Hematopoietic multipotent progenitor cell treated with erythropoietin and hydrocortisone succinate and interleukin-3 and kit ligand, for 4 days (in vitro differentiated cells): ENCODE data around the gene KLHL28.
"Not testable (repeated sequence)": the region's sequence is repeated elsewhere in the genome, so short reads cannot be mapped to it uniquely, and the experiment has no call there.

Experiments
- DNase-seq: peaks from one replicate; pipeline ENCODE4 v3.0.0-alpha.2; 2015

KLHL28 gene

DNA sequence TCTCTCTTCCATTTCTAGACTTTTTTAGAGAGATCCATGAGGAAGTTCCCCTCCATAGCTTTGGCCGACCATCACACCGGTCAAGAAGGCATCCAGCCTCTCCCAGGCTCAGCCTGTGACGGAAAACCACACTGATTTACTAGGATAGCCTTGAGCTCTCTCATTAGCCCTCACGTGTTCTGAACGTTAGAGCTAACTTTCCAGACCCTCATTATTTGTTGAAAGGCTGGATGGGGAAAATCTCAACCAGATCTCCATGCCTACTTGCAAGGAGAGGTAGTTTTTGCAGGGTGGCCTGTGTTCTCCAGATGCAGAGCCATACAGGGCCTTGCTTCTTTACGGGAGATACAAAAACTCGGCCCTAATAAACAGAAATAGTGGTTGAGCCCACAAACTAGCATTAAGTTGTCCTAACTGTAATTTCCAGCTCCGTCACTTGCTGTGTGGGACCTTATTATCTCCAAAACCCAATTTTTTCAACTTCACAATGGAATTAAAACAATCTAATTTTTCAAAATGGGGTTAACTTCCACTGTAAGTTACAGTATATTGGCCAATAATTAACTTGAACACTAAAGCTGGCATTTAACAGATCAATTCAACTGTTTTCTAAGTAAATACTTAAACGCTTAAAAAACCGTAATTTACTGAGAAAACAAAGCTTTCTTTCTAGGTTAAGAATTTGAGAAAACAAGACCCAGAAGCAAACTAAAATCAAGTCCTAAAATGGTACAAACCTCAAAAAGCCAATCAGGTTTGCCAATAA lies 65.3 kb downstream of the KLHL28 start:
- no peak for DNase-seq

DNA sequence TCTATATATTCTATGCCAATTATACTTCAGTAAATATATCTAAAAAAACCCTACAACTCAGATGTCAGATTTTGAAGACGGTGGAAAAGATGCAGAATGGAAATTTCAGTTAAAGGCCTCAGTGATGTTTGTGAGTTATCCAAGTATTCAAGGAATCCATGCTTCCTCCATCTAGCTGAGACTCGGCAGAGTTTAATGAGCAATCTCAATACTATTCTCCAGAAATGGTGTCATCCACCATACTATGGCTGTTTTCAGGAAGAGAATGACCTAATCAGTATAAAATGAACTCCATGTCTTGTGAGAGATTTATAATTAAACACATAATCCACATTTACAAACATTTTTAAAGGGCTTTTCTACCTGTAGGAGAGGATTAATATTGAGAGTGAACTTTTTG lies 66.0 kb downstream of the KLHL28 start:
- DNase-seq = no peak

DNA sequence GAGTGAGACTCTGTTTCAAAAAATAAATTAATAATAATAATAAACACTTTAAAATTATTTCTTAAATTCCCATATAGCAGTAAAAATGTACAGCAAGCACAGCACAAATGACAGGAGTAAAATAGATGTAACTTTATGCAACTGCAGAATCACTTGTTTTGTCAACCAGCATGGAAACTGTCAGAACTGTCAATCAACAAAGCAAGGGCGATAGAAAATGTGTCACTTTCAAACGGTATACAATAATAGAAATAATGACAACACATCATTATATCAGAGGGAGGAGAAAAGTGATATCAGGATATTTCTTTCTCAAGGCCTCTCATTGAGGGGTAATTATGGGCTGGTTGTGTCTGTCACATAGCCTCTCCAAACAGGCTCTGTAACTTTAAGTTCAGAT lies 68.2 kb downstream of the KLHL28 start:
- no peak for DNase-seq

DNA sequence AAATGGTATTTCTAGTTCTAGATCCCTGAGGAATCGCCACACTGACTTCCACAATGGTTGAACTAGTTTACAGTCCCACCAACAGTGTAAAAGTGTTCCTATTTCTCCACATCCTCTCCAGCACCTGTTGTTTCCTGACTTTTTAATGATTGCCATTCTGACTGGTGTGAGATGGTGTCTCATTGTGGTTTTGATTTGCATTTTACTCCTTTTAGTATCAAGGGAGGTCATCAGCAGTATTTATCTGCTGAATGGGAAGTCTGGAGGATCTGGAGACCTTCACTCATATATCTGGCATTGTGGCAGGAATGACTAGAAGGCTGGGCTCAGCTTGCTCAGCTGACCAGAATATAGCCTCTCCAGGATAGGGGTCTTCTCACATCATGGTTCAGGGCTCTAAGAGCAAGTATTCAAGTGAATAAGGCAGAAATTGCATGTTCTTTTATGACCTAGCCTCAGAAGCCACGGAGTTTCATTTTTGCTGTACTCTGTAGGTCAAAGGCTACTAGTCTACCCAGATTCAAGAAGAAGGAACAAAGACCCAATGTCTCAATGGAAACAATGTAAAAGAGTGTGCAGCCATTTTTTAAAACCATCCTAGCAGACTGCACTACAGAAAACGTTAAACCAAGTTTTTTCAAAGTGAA lies 69.9 kb downstream of the KLHL28 start:
- DNase-seq = not testable (repeated sequence)

DNA sequence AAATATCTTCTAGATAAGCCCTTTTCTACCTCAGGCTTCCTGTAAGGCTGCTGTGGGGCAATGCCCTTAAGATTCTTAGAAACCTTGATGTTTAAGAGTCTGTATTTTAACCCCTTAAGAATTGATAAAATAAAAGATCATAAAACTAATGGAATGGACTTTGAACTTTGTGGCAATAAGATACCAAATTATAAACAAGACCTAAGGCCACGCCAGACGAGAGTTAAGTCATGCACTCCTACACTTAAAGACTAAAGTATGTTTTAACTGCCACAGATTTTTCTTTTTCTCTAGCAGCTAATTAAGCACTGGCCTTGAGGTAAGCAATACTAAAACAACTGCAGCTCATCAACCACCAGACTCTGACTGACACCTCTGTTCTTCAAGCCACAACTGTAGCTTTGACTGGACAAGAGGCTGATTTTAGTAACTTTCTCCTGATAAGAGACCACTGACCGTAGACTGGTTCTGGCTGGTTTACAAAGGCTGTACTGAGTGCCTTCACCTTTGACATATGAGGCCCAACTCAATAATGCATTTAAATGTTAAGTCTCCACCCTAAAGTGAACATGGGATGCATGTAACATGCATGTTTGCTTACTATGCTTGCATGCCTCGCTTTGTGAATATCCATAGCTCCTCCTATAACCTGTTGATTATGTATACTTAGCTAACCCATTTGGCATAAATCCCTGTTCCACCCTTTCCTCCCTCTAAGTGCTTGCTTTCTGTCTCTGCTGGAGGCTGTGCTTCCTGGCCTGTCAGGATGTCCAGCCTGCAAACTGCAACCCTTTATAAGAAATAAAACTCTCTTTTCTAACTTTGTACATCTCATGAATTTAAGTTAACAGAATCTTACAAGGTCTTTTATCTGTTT lies 71.9 kb downstream of the KLHL28 start:
- DNase-seq = peak; percentile 14

DNA sequence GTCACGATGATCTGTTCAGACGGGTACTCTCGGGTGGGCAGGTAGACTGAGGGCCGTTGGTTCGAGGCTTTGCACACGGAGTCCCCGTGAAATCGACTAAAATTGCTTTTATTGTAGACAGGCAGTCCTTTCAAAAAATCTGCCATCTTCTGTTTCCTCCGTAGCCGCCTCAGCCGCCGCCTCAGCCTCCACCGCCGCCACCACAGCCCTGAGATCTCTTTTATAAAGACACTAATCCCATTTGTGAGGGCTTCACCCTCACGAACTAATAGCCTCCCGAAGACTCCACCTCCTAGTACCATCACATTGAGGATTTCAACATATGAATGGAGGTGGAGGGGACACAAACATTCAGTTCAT lies 74.2 kb downstream of the KLHL28 start:
- DNase-seq = no peak

DNA sequence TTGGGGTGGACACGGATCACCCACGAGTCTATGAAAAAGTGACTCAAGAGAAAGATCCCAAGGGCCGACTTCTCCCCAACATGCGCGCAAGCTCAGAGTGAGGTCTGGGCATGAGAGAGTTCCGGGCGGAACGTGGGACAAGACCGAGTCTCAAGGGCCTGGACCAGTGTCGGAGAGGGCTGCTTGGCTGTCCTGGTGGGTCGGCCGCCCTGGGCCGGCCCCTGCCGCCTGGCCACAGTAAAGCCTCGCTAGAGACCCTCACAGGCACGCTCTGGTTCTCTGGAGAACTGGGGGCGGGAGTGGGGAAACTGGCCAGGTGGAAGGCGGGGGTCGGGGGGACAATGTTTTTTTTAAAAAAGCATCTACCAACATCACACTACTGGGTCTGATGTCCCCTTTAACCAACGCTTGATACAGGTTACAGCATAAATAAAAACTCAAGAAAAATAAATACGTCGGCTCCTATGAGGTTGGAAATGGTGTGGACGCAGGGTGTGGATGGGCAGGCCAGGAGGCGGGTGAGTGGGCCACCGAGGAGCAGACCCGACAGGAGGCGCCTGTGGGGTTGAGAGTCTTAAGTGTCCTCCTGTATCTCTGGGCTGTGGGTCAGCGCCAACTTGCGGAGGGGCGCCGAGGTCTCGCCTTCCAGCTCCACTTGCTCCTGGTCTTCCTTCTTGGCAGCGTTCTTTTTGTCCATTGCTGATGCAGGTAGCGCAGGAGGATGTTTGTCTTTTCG lies 74.7 kb downstream of the KLHL28 start:
- DNase-seq = no peak

DNA sequence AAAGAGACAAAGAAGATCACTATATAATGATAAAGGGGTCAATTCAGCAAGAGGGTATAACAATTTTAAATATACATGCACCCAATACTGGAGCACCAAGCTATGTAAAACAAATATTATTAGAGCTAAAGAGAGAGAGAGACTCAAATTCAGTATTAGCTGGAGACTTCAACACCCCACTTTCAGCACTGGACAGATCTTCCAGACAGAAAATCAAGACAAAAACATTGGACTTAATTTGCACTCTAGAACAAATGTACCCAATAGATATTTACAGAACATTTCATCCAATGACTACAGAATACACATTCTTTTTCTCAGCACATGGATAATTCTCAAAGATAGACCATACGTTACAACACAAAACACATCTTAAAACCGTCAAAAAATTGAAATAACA lies 81.0 kb downstream of the KLHL28 start:
- DNase-seq = no peak
